H1 (cell line): ENCODE data around the gene DBF4.
"Not testable (repeated sequence)": the region's sequence is repeated elsewhere in the genome, so short reads cannot be mapped to it uniquely, and the experiment has no call there.

Source experiments
- EP300 ChIP-seq, 2 experiments: IDR thresholded peaks; 1 replicate in 1 of 2; 2 replicates in 1 of 2; pipeline ENCODE4 v1.6.1; 2011 to 2012; ENCODE audit warnings: low read depth in 2 of 2, low read length in 2 of 2, mild to moderate bottlenecking in 2 of 2, borderline replicate concordance in 1 of 2, inconsistent platforms in 1 of 2, moderate library complexity in 1 of 2
- POLR2A ChIP-seq, 2 experiments: IDR thresholded peaks; 1 replicate in 1 of 2; 2 replicates in 1 of 2; pipeline ENCODE4 v1.6.1; 2011; ENCODE audit warnings: low read depth in 2 of 2, low read length in 2 of 2, mild to moderate bottlenecking in 2 of 2; ENCODE audit errors: control extremely low read depth in 1 of 2

GRCh38 chr7:87922759-87923395, 46.6 kb downstream of the DBF4 start:
- not testable (repeated sequence) for TF ChIP-seq POLR2A (IDR thresholded peaks at IDR 0.05; ENCODE audit: control extremely low read depth in 1 of 2, low read depth in 2 of 2, low read length in 2 of 2); EP300 (IDR thresholded peaks at IDR 0.05; ENCODE audit: borderline replicate concordance in 1 of 2, low read depth in 2 of 2, low read length in 2 of 2)
